ENCODE measurements around the gene HIGD1C.

DNA sequence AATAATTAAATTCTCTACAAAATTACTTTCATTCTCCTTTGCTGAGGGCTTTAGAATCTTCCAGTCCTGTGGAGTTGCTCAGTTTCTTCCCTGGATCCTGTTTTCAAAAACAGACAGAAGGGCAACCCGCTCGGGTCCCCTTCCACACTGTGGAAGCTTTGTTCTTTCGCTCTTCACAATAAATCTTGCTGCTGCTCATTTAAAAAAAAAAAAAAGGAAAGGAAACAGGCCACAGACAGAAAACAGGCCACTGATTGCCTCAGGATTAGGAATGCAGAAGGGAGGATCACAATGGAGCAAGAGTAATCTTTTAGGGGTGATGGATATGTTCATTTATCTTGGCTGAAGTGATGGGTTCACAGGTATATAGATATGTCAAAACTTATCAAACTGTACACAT, 29.5 kb upstream of the HIGD1C start:
- TF ChIP-seq ZNF8 (CRISPR knock-in tag; IDR thresholded peaks at IDR 0.05) = no peak
- no peak for TF ChIP-seq ARNTL (CRISPR knock-in tag; IDR thresholded peaks at IDR 0.05; ENCODE audit: borderline replicate concordance, low read depth)
- TF ChIP-seq, protein P1, sequence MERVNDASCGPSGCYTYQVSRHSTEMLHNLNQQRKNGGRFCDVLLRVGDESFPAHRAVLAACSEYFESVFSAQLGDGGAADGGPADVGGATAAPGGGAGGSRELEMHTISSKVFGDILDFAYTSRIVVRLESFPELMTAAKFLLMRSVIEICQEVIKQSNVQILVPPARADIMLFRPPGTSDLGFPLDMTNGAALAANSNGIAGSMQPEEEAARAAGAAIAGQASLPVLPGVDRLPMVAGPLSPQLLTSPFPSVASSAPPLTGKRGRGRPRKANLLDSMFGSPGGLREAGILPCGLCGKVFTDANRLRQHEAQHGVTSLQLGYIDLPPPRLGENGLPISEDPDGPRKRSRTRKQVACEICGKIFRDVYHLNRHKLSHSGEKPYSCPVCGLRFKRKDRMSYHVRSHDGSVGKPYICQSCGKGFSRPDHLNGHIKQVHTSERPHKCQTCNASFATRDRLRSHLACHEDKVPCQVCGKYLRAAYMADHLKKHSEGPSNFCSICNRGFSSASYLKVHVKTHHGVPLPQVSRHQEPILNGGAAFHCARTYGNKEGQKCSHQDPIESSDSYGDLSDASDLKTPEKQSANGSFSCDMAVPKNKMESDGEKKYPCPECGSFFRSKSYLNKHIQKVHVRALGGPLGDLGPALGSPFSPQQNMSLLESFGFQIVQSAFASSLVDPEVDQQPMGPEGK (CRISPR knock-in tag; IDR thresholded peaks at IDR 0.05; ENCODE audit: borderline replicate concordance) = no peak
- TF ChIP-seq, protein P2, sequence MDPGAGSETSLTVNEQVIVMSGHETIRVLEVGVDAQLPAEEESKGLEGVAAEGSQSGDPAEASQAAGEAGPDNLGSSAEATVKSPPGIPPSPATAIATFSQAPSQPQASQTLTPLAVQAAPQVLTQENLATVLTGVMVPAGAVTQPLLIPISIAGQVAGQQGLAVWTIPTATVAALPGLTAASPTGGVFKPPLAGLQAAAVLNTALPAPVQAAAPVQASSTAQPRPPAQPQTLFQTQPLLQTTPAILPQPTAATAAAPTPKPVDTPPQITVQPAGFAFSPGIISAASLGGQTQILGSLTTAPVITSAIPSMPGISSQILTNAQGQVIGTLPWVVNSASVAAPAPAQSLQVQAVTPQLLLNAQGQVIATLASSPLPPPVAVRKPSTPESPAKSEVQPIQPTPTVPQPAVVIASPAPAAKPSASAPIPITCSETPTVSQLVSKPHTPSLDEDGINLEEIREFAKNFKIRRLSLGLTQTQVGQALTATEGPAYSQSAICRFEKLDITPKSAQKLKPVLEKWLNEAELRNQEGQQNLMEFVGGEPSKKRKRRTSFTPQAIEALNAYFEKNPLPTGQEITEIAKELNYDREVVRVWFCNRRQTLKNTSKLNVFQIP (CRISPR knock-in tag; IDR thresholded peaks at IDR 0.05; ENCODE audit: borderline replicate concordance, low read depth) = no peak
- no peak for TF ChIP-seq CSDC2 (CRISPR knock-in tag; IDR thresholded peaks at IDR 0.05)
- no peak for TF ChIP-seq ZC3H10 (CRISPR knock-in tag; IDR thresholded peaks at IDR 0.05)
- TF ChIP-seq PPARA (CRISPR knock-in tag; IDR thresholded peaks at IDR 0.05; ENCODE audit: borderline replicate concordance) = no peak
- TF ChIP-seq ZFP30 (CRISPR knock-in tag; IDR thresholded peaks at IDR 0.05) = no peak
- TF ChIP-seq ESRRG (CRISPR knock-in tag; IDR thresholded peaks at IDR 0.05) = no peak
- no peak for TF ChIP-seq OSR1 (CRISPR knock-in tag; IDR thresholded peaks at IDR 0.05)
- TF ChIP-seq ZFP3 (CRISPR knock-in tag; IDR thresholded peaks at IDR 0.05) = no peak
